Epithelial cell of esophagus (primary cell): ENCODE results near the gene MIGA2.

Experiments used
- DNase-seq: peaks from one replicate; pipeline ENCODE4 v3.0.0; 2010; ENCODE audit warnings: low read depth
- H3K4me3 ChIP-seq: 2 replicates; pipeline ENCODE4 v1.5.1; 2011; ENCODE audit warnings: mild to moderate bottlenecking, low read length, control low read depth
- TF ChIP-seq, protein P1 (sequence below): IDR thresholded peaks from 2 replicates; pipeline ENCODE4 v1.5.1; 2011; ENCODE audit warnings: low read depth, mild to moderate bottlenecking, low read length, control low read depth, inconsistent platforms; ENCODE audit not compliant: insufficient read depth; ENCODE audit errors: missing control alignments

The MIGA2 gene, protein sequence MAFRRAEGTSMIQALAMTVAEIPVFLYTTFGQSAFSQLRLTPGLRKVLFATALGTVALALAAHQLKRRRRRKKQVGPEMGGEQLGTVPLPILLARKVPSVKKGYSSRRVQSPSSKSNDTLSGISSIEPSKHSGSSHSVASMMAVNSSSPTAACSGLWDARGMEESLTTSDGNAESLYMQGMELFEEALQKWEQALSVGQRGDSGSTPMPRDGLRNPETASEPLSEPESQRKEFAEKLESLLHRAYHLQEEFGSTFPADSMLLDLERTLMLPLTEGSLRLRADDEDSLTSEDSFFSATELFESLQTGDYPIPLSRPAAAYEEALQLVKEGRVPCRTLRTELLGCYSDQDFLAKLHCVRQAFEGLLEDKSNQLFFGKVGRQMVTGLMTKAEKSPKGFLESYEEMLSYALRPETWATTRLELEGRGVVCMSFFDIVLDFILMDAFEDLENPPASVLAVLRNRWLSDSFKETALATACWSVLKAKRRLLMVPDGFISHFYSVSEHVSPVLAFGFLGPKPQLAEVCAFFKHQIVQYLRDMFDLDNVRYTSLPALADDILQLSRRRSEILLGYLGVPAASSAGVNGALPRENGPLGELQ

DNA sequence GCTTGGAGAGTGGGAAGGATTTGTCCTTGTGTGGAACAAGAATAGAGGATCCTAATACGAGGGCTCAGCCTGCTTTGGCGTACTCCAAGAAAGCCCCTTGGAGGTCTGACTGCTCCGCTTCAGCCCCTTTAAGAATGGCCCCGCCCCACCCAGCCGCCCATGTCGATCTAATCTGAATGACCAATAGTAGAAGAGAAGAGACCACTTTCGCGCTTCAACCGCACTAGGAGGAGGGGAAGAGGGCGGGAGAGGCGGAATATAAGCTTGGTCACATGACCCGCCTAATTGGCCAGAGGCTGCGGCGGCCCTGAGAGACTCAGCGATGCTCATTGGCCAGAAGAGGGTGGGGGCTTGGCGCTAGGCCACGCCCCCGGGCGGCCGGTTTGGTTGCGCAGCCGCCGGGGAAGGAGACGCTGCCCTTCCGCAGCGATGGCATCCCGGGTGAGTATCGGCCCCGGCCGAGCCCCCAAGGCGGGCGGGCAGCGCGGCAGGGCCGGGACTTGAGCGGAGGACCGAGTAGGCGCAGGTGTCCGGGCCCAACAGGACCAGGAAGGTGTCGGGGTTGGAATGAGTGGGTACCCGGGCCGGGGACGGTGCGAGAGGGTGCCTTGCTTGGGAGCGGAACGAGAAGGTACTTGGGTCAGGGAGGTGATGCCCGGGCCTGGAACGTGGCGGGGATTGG lies at the start of gene MIGA2:
Gene MIGA2 (plus strand): TSS at position 386 of the 682 bp plus-strand sequence. CDS start 3,969 bp downstream, outside the sequence.
- H3K4me3 ChIP-seq = peak within 1 kb of the TSS; percentile 81
- TF ChIP-seq, protein P1, sequence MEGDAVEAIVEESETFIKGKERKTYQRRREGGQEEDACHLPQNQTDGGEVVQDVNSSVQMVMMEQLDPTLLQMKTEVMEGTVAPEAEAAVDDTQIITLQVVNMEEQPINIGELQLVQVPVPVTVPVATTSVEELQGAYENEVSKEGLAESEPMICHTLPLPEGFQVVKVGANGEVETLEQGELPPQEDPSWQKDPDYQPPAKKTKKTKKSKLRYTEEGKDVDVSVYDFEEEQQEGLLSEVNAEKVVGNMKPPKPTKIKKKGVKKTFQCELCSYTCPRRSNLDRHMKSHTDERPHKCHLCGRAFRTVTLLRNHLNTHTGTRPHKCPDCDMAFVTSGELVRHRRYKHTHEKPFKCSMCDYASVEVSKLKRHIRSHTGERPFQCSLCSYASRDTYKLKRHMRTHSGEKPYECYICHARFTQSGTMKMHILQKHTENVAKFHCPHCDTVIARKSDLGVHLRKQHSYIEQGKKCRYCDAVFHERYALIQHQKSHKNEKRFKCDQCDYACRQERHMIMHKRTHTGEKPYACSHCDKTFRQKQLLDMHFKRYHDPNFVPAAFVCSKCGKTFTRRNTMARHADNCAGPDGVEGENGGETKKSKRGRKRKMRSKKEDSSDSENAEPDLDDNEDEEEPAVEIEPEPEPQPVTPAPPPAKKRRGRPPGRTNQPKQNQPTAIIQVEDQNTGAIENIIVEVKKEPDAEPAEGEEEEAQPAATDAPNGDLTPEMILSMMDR = no peak
- peak; percentile 99 for DNase-seq

DNA sequence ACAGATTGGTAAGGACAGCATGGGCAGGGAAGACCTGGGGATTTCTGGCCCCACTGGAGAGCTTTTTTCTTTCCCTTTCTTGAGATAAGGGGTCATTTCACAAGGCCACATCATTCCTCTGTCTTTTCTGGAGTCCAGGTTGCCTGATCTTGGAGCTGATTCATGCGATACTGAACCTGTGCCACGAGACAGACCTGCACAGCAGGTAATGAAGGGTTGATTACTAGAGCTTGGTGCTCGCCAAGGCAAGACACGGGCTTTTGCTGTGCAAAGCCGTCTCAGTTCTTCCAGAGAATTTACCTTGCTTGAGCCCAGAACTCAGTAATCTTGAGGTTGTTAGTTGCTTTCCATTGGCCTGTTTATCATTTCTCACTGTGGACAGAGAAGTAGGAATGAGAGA lies 49.8 kb upstream of the MIGA2 start:
- peak; percentile 63 for DNase-seq

DNA sequence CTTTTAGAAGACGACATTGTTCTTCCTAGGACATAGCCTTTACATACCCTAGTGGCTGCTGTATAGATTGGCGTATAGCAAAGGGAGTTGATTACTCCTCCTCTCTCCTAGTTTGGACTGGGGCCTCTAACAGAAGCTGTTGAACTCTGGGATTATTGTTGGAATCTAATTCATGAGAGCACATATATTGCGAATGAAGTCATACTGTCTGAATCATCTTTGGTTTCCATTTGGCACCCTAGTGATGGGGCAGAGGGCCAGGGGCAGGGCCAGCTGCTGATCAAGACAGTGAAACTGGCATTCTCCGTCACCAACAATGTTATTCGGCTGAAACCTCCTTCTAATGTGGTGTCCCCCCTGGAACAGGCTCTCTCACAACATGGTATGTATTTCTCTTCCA lies 48.6 kb upstream of the MIGA2 start:
- TF ChIP-seq, protein P1 = no peak
- peak; percentile 58 for DNase-seq

More for the DNA sequence above, 49.8 kb upstream of the MIGA2 start:
- no peak overlapping the region for H3K4me3 ChIP-seq
- TF ChIP-seq, protein P1 = no peak

DNA sequence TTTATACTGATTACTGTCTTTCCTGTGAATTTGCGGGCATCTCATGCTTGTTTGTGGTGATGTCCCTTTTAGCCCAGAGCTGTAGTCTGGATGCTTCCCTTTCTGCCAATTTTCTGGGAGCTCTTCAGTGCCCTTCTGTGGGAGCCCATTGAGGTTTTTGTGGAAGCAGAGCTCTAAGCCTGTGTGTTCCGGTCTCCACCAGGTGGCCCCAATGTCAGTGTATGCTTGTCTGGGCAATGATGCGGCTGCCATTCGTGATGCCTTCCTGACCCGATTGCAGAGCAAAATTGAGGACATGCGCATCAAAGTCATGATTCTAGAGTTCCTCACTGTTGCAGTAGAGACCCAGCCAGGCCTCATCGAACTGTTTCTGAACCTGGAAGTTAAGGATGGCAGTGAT lies 43.4 kb upstream of the MIGA2 start:
- TF ChIP-seq, protein P1 = peak; percentile 49
- H3K4me3 ChIP-seq = no peak overlapping the region
- DNase-seq = peak; percentile 41

More for the DNA sequence above, 48.6 kb upstream of the MIGA2 start:
- H3K4me3 ChIP-seq = no peak overlapping the region

DNA sequence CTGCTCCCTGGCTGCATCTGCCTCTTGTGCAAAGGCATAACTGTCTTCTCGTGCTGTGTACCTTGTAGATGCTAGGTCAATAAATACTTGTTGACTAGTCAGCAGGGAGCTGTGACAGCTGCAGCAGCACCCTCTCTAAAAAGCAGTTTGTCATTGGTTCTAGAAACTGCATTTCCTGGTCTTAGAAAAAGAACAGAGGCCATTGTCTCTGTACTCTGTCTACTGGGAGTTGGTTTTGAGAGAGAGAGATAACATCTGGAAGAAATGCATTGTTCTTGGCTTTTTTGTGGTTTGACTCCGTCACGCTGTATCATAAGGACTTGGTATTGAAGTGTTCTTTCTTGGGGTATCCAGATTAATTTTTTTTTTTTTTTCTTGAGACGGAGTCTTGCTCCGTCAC lies 40.6 kb upstream of the MIGA2 start:
- H3K4me3 ChIP-seq = no peak overlapping the region
- TF ChIP-seq, protein P1 = no peak
- DNase-seq = no peak

DNA sequence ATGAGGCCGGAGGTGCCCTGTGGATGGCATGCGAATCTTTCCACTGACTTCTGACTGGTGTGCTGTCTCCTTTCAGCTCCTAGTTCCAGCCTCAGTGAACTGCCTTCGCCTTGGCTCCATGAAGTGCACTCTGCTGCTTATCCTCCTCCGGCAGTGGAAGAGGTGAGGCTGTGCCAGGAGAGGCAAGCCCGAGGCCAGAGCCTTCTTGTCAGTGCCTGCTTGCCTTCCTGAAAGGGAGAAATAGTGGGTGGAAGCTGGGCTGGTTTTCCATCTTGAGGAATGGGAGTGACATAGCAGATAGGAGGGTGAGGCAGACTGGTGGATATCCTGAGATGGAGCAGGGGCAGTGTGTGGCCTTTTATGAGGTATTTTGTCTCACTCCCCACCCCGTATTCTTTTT lies 38.0 kb upstream of the MIGA2 start:
- H3K4me3 ChIP-seq = no peak overlapping the region
- TF ChIP-seq, protein P1 = peak; percentile 9
- peak; percentile 70 for DNase-seq
